K562 (cell line): ENCODE data around the gene RBM27. TPM values are rescaled to one million over a fixed set of nuclear protein-coding genes. Genes with fewer than 3 reads are reported as not detected.

Source experiments
- BRF1 ChIP-seq: IDR thresholded peaks from 3 replicates; pipeline ENCODE4 v1.6.1; 2011; ENCODE audit warnings: borderline replicate concordance, mild to moderate bottlenecking; ENCODE audit not compliant: insufficient read length; ENCODE audit errors: extremely low read depth
- CSDE1 ChIP-seq, 2 experiments: fragments of 450-650 bp; IDR thresholded peaks; 2 replicates each; pipeline ENCODE4 v1.6.1; 2016; ENCODE audit warnings: mild to moderate bottlenecking in 1 of 2
- DPF2 ChIP-seq: fragments of 450-650 bp; IDR thresholded peaks from 2 replicates; pipeline ENCODE4 v1.6.1; 2016
- ERF ChIP-seq: fragments of 450-650 bp; formaldehyde crosslinking; IDR thresholded peaks from 2 replicates; pipeline ENCODE4 v1.4.0; 2020; ENCODE audit warnings: mild to moderate bottlenecking, mixed read lengths
- ETV5 ChIP-seq: sonication (generic); formaldehyde crosslinking; IDR thresholded peaks from 2 replicates; pipeline ENCODE4 v1.4.0; 2020; ENCODE audit warnings: low read depth, mild to moderate bottlenecking, missing genetic modification reagents
- FOXP1 ChIP-seq: sonication (generic); formaldehyde crosslinking; IDR thresholded peaks from 2 replicates; pipeline ENCODE4 v1.8.0; 2022; ENCODE audit warnings: mild to moderate bottlenecking, missing genetic modification reagents
- GATA2 ChIP-seq: sonication (generic); formaldehyde crosslinking; IDR thresholded peaks from 2 replicates; pipeline ENCODE4 v1.4.0; 2020; ENCODE audit warnings: mild to moderate bottlenecking, missing genetic modification reagents
- GTF3C2 ChIP-seq: IDR thresholded peaks from 3 replicates; pipeline ENCODE4 v1.6.1; 2011; ENCODE audit warnings: borderline replicate concordance, mild to moderate bottlenecking, moderate library complexity; ENCODE audit not compliant: insufficient read length; ENCODE audit errors: extremely low read depth
- HDAC3 ChIP-seq: fragments of 450-650 bp; IDR thresholded peaks from 2 replicates; pipeline ENCODE4 v1.6.1; 2018; ENCODE audit warnings: borderline replicate concordance, mild to moderate bottlenecking, moderate library complexity; ENCODE audit not compliant: partially characterized antibody
- PCBP1 ChIP-seq: fragments of 200-400 bp; formaldehyde crosslinking; IDR thresholded peaks from 2 replicates; pipeline ENCODE4 v1.6.1; 2018; ENCODE audit warnings: mild to moderate bottlenecking, low read depth, low read length; ENCODE audit not compliant: poor library complexity, severe bottlenecking
- RBM17 ChIP-seq: fragments of 200-400 bp; formaldehyde crosslinking; IDR thresholded peaks from 2 replicates; pipeline ENCODE4 v1.6.1; 2017; ENCODE audit warnings: low read depth, mild to moderate bottlenecking, low read length, borderline replicate concordance
- TFE3 ChIP-seq: fragments of 450-650 bp; formaldehyde crosslinking; IDR thresholded peaks from 2 replicates; pipeline ENCODE4 v1.4.0; 2020; ENCODE audit warnings: mild to moderate bottlenecking, mixed read lengths
- ZC3H11A ChIP-seq: IDR thresholded peaks from 2 replicates; pipeline ENCODE4 v1.6.1; 2012; ENCODE audit warnings: low read depth, low read length, improper control_type of control experiment
- ZKSCAN1 ChIP-seq: fragments of 150-350 bp; IDR thresholded peaks from 2 replicates; pipeline ENCODE4 v1.6.1; 2016; ENCODE audit warnings: low read depth, low read length
- ZNF561 ChIP-seq: fragments of 450-650 bp; formaldehyde crosslinking; conservative IDR thresholded peaks from 2 replicates; pipeline ENCODE4 v1.4.0; 2020; ENCODE audit warnings: mild to moderate bottlenecking, moderate library complexity
- ZNF780A ChIP-seq: fragments of 250-450 bp; sonication (Bioruptor Pico); IDR thresholded peaks from 2 replicates; pipeline ENCODE4 v1.5.0; 2021; ENCODE audit warnings: mild to moderate bottlenecking
- ZZZ3 ChIP-seq: fragments of 450-650 bp; IDR thresholded peaks from 2 replicates; pipeline ENCODE4 v1.6.1; 2016; ENCODE audit warnings: antibody characterized with exemption, mild to moderate bottlenecking, moderate library complexity
- polyA plus RNA-seq, 8 experiments: library from polyadenylated mRNA; depleted of rRNA in 4 of 8; stranded (reverse) in 5 of 8; unstranded in 3 of 8; fragments of >200 nt; fragmentation: Nextera tagmentation in 2 of 8; fragmentation: Illumina TruSeq in 1 of 8; extraction: Ambion mirVana in 2 of 8; extraction: Trizol in 1 of 8; gene quantifications; 2 replicates each; pipeline versions ENCODE4 v1.2.1 to v1.2.3, GENCODE V29; 2011 to 2014; ENCODE audit warnings: inconsistent platforms in 1 of 8, missing spikeins in 1 of 8
- total RNA-seq, 7 experiments: library from RNA; depleted of rRNA in 6 of 7; stranded (reverse); fragments of >200 nt in 6 of 7; fragmentation: Illumina TruSeq in 2 of 7; extraction: Trizol in 2 of 7; gene quantifications; 2 replicates each; pipeline versions ENCODE4 v1.2.1 to v1.2.3, GENCODE V29; 2011 to 2021; ENCODE audit warnings: low replicate concordance in 1 of 7
- TF ChIP-seq, protein P1 (sequence below), 3 experiments: IDR thresholded peaks in 2 of 3; conservative IDR thresholded peaks in 1 of 3; 2 replicates each; pipeline ENCODE4 v1.5.1; 2011 to 2012; ENCODE audit warnings: low read length in 3 of 3, mild to moderate bottlenecking in 3 of 3, control low read depth in 2 of 3, improper control_type of control experiment in 1 of 3, inconsistent platforms in 1 of 3, low read depth in 1 of 3, mixed read lengths in 1 of 3, moderate library complexity in 1 of 3; ENCODE audit not compliant: insufficient read depth in 2 of 3

RBM27 gene
- total and polyA plus RNA-seq, 9 of the 15 experiments (the other 6 are each of a cell fraction or from before 2014, with no cell fraction given) = 5.3 to 45.4 (median 29.1) TPM

DNA sequence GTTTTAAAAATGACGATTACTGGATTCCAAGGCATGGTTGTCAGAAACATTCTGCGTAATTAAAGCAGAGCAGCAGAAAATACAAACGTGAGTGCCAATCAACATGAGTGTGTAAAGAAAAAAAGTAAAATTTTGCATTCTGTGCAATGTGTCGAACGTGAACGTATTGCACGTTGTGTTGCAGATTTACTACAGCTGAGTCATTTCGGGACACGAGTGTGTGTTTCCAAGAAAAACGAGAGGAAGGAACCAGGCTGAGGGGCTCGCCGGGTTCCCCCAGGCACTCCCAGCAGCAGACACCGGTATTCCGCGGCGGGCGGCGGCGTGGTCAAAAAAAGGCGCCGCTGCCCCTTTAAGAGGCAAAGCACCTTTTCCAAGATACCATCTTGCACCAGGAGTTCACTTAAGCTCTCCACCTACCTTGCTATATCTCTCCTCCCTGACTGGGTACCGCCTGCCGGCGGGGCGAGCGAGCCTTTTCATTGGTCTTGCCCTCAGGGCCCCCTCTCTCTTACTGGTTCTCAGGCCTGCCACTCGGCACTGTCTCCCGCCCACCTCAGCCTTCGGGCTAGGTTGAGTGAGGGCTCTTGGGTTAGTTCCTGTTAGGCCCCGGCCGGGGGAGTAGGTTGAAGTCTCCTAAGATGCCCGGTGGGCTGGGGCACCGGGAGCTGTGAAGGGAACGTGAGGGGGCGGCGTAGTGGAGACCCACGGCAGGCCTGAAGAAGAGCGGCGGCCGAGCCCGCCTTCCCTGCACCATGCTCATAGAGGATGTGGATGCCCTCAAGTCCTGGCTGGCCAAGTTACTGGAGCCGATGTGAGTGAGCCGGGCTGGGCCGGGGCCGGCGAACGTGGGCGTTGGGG is at the start of gene RBM27 (continued):
- TF ChIP-seq GTF3C2 (no peak), DPF2 (peak; percentile 65), ETV5 (CRISPR knock-in tag) (no peak; the same call in 1 of the 2 replicates), TFE3 (CRISPR knock-in tag) (no peak), ERF (CRISPR knock-in tag) (0 out of 2 replicates have a peak, but pooled peaks have one; percentile 47), GATA2 (CRISPR knock-in tag) (peak; percentile 97), BRF1 (no peak), ZC3H11A (no peak), HDAC3 (peak; percentile 45), ZNF780A (CRISPR knock-in tag) (no peak), FOXP1 (CRISPR knock-in tag) (no peak), PCBP1 (no peak), CSDE1 (IDR thresholded peaks at IDR 0.05) (no peak), ZZZ3 (no peak), ZNF561 (no peak), ZKSCAN1 (no peak), RBM17 (no peak)
- TF ChIP-seq, protein P1, sequence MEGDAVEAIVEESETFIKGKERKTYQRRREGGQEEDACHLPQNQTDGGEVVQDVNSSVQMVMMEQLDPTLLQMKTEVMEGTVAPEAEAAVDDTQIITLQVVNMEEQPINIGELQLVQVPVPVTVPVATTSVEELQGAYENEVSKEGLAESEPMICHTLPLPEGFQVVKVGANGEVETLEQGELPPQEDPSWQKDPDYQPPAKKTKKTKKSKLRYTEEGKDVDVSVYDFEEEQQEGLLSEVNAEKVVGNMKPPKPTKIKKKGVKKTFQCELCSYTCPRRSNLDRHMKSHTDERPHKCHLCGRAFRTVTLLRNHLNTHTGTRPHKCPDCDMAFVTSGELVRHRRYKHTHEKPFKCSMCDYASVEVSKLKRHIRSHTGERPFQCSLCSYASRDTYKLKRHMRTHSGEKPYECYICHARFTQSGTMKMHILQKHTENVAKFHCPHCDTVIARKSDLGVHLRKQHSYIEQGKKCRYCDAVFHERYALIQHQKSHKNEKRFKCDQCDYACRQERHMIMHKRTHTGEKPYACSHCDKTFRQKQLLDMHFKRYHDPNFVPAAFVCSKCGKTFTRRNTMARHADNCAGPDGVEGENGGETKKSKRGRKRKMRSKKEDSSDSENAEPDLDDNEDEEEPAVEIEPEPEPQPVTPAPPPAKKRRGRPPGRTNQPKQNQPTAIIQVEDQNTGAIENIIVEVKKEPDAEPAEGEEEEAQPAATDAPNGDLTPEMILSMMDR (IDR thresholded peaks at IDR 0.05 in 2 of 3, conservative IDR thresholded peaks at IDR 0.05 in 1 of 3; ENCODE audit: insufficient read depth in 2 of 3, low read depth in 1 of 3, low read length in 3 of 3) = no peak
